Measurements from ENCODE around the gene ARCN1.

The ARCN1 gene

GRCh38 chr11:118639899-118640298 is 67.7 kb downstream of the ARCN1 start:
- no peak for DNase-seq (ENCODE audit: low read depth)

GRCh38 chr11:118640332-118641154 is 68.3 kb downstream of the ARCN1 start:
- DNase-seq (ENCODE audit: low read depth): no peak

GRCh38 chr11:118641397-118642019 is 69.3 kb downstream of the ARCN1 start:
- no peak for DNase-seq (ENCODE audit: low read depth)

DNA sequence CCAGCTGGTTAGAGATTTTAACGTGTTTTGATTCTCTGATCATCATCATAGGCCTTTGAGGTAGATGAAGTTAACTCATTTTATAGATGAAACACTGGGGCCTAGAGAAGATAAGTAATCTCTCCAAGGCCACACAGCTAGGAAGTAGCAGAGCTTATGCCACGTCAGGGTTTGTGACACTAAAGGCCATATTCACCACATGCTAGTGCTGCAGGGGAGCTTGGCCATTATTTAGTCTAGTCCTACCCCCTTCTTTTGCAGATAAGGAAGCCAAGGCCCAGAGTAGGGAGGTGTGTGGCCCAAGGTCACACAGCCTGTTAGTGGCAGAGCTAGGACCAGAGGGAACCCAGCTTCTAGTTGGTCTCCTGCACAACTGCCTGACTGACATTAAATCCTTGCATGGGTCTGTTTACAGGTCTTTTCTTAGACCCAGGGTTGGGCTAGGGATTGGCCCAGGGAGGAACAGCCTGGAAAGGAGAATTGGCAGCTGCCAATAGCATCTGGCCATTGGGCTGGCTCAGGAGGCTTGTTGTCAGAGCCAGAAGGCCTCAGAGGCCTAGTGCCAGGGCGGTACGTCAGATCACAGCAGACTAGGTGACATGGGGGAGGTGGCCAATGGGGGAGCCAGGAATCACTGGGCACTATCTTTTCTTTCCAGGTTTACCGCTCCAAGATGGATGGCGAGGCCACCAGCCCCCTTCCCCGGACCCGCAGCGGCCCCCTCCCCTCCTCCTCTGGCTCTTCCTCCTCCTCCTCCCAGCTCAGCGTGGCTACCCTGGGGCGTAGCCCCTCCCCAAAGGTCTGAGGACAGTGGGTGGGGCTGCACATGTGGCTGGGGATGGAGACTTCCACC is 71.2 kb downstream of the ARCN1 start:
- DNase-seq (ENCODE audit: low read depth): no peak

DNA sequence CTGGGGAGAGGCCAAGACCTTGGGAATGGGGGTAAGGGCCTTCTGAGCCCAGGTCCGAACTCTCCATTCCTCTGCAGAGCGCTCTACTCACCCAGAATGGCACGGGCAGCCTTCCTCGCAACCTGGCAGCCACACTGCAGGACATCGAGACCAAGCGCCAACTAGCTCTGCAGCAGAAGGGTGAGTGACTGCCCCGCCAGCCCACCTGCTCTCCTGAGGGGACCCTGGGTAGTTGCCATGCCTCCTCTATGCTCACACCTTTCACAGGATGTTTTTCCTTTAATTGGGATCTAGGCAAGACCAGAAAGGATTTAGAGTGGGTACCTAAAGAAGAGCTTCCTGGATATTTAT is 71.8 kb downstream of the ARCN1 start:
- DNase-seq (ENCODE audit: low read depth): no peak

- no peak for DNase-seq (ENCODE audit: low read depth)
These were observed 72.3 kb downstream of the ARCN1 start for GRCh38 chr11:118644496-118644895.

DNA sequence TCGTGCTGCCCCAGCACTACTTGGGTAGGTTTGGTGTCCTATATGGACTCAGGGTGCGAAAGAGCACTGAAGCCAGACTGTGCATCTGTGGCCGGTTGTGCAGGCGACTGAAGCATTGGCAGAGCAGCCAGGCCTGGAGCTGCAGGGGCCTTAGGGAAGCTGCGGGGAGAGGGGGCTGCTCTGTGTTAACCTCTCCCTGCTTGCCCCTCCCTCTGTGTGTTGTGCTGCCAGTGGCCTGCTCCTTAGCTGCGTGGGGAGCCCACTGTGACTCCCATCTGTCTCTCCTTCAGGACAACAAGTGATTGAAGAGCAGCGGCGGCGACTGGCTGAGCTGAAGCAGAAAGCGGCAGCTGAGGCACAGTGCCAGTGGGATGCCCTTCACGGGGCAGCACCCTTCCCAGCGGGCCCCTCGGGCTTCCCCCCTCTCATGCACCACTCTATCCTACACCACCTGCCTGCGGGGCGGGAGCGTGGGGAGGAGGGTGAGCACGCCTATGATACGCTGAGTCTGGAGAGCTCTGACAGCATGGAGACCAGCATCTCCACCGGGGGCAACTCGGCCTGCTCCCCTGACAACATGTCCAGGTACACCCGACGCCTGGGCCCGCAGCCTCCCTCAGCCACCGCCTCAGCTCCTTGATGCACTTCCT is 73.0 kb downstream of the ARCN1 start:
- no peak for DNase-seq (ENCODE audit: low read depth)

GRCh38 chr11:118646393-118646792 is 74.2 kb downstream of the ARCN1 start:
- DNase-seq (ENCODE audit: low read depth): no peak

GRCh38 chr11:118648291-118648690 is 76.1 kb downstream of the ARCN1 start:
- DNase-seq (ENCODE audit: low read depth): no peak

DNA sequence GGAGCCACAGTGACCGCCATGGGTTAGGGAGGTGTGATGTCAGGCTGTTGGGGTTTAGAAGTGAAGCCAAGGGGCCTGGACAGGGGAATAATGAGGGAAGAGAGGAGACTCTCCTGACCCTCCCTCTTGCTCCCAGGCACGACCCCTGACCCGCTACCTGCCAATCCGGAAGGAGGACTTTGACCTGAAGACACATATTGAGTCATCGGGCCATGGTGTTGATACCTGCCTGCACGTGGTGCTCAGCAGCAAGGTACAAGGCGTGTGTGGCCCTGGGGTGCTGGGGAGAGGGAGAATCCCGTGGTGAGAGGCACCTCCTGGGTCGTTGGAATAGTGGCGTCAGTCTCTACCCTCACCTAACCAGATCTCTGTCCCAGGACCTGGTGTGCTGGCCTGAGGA is 77.7 kb downstream of the ARCN1 start:
- DNase-seq (ENCODE audit: low read depth): no peak

GRCh38 chr11:118650366-118650765 is 78.2 kb downstream of the ARCN1 start:
- no peak for DNase-seq (ENCODE audit: low read depth)

- DNase-seq (ENCODE audit: low read depth): no peak
These were observed 79.6 kb downstream of the ARCN1 start for GRCh38 chr11:118651820-118652219.

Data from stimulated activated CD8-positive, alpha-beta memory T cell treated with anti-CD3 and anti-CD28 coated beads, Interleukin-15, amount 100 ng/mL, for 24 hours (primary cell).